ENCODE measurements around the gene GPR3.

Gene GPR3

DNA sequence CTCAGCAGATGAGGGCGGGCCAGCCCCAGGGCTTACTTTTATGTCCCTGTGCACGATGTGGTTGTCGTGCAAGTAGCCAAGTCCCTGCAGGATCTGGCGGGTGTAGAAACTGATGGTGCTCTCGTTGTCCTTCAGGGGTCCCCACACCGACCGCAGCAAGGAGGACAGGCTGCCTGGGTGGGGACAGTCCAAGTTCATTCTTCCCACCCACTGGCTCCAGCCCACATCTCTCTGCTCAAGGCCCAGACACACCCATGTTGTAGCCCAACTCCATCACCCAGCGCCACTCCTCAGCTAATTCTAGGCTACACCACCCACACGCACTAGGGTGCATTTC, 32.6 kb upstream of the GPR3 start:
- no peak for DNase-seq

DNA sequence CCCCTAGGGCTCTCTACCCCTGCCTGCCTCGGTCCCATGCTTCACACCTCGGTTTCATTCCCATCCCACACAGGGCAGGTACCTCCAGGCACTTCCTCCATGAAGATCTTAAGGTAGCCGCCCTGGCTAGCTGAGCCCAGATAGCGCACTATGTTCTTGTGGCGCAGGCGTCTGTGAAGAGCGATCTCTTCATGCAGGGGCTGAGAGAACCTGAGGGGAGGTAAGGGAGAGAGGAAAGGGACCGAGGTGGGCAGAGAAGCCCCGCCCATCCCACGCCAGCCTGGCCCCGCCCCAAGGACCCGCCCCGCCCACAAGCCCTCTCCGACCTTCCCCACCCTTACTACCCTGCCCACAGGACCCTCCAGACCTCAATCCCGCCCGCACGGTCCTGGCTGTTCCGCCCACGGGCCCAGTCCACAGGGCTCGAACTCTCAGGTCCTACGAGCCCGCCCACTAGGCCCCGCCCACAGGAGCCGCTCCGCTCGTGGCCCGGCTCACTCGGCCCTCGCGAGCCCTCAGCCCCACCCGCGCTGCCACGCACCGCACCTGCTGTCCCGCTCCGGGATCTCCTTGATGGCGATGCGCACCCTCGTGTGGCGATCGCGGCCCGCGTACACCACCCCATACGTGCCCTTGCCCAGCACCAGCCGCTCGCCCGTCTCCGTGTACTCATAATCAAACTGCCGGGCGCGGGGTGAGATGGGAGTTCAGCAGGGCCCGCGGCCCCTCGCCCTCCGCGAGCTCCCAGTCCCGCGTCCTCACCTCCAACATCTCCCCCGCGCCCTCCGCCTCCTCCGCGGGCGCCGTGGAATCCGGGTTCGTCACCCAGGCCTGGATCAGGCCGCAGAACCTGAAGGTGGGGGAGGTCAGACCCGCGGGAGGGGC, 32.0 kb upstream of the GPR3 start:
- DNase-seq: no peak

DNA sequence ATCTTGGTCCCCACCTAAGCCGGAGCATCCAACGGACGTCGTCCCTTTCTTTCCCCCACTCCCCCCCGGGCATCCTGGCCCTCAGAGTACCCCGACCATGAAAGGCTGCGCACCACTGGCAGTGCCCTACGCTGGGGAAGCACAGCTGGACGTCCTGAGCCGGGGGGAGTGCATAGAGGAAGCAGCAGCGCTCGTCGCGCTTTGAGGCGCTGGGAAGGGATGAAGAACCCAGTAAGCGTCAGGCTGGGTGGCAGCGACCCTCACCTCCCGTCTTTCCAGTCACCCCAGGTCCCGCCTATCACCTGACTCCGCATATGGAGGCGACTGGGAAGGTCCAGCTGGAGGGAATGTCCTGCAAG, 31.4 kb upstream of the GPR3 start:
- no peak for DNase-seq

DNA sequence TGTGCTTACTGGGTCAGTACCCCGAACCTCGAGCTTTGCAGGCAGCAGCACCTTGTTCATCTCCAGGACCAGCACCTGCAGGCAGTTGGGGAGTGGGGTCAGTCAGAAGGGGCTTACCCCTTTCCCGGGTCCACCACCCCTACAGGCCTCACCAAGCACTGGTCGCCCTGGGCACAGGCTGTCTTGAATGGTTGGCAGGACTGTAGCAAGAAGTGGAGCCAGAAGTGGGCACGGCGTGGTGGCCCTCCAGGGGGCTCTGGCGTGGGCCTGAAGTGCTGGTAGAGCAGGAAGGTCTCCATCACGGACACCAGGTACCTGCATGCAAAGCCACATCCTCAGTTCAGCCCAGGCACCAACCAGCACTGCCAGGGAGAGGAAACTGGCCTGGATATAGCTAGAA, 30.9 kb upstream of the GPR3 start:
- DNase-seq: no peak

DNA sequence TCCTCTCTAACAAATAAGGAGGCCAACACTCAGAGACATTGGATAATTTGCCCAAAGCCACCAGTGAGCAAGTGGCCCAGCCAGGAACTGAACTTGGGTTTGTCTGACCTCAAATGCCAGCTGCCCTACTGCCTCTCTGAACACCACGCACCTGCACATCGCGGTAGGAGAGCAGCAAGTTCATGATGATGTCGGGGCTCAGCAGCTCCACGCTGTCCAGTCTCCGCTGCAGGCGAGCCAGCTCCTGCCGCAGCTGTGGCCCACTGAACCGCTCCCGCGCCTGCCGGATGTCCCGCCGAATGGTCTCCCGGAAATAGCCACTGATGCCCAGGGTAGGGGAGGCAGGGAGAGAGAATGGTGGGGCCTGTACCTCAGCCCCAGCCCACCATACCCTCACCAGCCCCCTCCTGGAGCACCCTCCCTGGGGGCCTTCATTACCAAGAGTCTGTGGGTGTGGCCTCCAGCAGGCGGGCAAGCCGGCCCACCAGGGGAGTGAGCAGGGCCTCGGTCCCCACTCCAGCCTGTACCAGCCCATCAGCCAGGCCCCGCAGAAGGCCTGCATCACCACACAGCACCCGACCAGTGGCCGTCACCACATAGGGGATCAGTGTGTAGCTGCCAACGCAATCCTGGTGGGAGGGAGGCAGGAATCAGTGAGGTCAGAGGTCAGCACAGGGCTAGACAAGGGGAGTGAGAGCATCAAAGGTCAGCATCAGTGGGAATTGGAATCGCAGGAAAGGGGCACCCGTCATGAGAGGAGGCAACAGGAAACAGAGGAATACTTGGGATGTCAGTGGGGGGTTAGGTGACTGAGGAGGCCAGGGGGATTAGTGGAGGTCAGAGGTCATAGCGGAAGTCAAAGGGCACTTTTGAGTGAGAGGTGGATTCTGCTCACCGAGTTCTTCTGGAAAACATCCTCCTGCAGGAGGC, 28.4 kb upstream of the GPR3 start:
- DNase-seq: no peak

DNA sequence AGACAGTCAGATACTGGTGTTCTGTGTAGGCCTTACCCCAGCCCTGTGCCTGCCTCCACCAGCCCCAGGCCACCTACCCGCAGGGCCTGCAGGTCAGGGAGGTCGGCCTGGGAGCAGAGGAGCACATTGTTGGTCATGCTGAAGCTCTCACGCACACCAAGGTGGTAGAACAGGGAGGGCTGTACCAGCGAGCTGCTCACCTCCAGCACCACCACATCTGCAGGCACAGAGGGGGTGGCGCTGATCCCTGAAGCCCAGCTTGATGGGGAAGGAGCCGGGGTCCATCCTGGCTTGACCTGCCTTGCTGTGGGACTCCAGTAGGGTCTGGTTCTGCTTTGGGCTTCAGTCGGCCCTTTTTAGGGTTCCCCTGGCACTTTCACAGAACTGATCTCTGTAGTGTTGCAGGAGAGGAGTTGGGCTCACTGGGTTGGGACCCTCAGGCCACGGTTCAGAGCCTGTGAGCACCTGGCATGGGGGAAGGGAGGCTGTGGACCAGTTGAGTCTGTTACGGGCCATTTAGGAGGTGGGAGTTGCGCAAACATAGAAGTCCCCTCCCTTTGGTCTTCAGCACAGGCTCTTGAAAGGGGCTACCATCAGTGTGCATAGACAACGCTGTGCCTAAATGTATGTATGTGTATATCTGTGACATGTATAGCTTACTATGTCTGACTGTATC, 27.6 kb upstream of the GPR3 start:
- DNase-seq: no peak

DNA sequence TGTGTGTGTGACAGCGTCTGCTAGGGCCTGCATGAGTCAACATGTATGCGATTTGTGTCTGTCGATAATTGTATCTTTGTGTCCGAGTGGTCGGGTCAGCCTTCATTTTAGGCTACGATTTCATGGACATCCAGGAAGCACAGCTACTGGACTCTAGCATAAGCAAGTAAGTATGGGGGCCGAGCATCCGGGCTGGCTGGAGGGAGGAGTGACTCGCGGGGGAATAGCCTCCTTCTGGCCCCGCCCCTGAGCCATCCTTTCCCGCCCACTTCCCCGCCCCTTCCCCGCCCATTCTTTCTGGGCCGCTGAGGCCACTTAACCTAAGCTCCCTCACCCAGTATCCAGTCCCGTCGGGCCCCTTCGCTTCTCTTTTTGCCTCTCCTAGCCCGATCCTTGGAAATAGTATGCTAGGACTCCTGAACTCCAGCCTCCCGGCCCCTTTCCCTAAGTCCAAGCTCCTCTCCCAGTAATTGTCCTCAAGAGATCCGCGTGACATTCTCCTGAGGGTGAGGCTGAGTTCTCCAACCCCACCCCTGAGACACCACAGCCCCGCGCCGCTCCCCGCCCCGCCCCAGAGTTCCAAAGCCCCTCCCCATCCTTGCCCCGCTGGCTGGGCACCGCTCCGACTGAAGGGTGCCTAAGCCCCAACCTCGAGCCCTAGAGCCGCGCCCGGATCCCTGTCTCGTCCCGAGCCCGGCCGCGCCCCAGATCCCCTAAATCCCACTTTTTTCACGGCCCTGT, 26.9 kb upstream of the GPR3 start:
- peak; percentile 94 for DNase-seq

DNA sequence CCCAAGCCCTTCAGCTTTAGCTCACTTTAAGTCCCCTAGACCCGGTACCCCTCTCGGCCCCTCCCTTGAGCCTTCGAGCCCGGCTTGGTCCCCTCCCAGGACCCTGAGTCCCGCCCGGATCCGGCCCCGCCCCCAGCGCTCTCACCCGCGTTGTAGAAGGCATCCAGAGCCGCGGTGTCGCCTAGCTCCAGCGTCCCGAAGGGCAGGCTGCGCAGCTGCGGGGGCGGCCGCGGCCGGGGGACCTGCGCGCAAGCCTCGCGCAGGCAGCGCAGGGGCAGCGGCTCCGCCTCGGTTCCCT, 26.4 kb upstream of the GPR3 start:
- DNase-seq: peak; percentile 88

DNA sequence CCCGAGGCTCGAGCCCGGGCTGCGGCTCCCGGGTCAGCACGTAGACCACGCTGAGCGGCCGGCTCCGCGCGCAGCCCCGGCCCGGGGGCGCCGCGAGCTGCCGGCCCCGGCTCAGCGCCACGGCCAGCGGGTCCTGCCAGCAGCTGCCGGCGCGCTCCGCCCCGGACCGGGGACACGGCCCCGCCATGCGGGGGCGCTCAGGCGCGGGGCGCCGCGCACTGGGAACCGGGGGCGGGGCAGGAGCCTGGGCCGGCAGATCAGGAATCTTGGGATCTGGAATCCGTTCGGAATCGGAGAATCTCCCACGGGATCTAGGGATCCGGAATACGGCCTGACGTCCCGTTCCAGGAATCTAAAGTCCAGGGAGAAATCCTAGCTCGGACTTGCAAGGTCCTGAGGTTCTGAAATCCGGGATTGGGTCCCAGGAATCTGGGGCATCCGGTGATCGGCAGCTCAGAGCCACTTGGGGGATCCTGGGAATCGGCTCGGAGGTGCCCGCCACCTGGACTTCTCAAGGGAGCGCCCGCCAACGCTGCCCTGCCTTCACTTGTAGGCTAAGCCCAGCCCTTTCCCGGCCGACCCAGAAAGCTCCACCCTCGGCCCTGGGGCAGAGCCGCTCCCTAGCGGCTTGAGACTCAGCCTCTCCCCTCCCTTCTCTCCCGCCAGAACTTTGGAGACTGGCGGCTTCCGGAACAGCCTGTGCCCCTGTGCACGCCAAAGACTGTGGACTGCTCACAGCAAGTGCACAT, 25.8 kb upstream of the GPR3 start, which contains the start of gene MAP3K6:
Gene MAP3K6 (minus strand): TSS at position 551 of the 749 bp plus-strand sequence. CDS start 364 bp downstream, at position 187.
- peak; percentile 83 for DNase-seq

DNA sequence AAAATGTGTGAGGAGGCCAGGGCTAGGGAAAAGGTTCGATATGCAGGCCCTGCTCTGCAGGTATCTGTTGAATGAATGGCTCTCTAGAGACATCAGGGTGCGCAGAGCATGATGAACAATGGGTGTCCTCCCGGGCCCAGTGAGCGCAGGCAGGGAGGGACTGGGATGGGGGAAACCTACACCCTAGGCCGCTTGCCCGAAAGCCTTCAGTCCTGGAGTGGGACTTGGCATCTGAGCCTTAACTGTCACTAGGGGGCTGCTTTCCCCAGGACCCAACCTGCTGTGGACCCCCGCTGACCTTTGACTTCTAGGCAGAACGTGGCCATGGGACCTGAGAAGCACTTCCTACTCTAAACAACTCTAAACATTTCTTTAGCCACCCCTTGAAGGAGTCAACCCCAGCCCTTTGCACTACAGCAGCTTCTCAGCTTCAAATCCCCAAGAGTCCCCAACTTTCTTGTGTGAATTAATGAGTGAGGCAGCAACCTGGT, 25.2 kb upstream of the GPR3 start:
- no peak for DNase-seq

DNA sequence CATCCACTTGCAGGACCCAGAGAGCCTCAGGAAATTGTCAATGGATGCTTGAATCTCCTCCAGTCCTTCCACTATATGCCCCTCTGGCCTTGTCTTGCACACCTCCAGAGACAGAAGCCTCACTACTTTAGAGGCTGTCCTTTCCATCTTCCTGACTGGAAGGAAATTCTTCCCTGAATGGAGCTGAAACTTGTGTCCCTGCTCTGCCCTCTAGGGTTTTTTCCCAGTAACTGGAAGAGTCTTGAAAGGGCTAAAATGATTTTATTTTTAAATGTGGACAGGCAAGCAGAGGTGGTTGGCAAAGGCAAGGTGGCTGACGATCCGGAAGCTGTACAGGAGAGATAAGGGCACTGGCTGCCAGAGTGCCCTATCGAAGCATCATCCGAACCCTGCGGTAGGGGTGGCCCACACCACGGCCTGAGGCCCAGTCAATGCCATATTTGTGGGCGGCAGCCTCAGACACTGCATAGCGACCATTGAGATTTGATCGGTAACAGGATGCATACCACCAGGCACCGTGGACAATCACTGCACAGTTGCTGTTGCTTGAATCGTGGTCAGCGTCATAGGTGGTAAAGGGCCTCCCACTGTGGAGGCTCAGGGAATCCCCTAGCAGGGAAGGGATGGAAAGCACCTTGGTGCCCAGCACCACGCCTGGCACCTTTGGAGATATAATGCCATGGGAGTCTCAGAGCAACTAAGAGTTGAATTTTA, 23.4 kb upstream of the GPR3 start:
- DNase-seq: no peak

DNA sequence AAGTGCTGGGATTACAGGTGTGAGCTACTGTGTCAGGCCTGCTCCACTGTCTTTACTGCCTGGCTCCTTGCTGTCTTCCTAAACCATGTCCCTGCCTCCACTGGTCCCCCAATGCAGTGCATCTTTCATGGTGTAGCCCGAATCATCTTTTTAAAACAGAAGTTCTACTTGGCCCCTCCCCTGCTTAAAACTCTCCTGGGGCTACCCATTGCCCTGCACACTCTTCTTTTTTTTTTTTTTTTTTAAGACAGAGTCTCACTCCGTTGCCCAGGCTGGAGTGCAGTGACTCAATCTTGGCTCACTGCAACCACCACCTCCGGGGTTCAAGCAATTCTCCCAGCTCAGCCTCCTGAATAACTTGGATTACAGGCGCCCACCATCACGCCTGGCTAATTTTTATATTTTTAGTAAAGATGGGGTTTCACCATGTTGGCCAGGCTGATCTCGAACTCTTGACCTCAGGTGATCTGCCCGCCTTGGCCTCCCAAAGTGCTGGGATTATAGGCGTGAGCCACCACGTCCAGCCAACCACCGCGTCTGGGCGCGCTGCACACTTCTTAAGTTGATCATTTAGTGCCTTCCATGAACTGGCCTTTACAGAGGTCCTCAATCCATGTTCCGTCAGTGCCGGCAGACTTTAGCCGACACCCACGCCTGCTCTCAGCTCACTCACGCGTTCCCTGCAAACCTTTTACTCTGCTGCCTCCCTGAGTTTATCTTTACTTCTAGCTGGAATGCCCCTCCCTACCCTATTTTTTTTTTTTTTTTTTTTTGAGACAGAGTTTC, 20.2 kb upstream of the GPR3 start:
- no peak for DNase-seq

DNA sequence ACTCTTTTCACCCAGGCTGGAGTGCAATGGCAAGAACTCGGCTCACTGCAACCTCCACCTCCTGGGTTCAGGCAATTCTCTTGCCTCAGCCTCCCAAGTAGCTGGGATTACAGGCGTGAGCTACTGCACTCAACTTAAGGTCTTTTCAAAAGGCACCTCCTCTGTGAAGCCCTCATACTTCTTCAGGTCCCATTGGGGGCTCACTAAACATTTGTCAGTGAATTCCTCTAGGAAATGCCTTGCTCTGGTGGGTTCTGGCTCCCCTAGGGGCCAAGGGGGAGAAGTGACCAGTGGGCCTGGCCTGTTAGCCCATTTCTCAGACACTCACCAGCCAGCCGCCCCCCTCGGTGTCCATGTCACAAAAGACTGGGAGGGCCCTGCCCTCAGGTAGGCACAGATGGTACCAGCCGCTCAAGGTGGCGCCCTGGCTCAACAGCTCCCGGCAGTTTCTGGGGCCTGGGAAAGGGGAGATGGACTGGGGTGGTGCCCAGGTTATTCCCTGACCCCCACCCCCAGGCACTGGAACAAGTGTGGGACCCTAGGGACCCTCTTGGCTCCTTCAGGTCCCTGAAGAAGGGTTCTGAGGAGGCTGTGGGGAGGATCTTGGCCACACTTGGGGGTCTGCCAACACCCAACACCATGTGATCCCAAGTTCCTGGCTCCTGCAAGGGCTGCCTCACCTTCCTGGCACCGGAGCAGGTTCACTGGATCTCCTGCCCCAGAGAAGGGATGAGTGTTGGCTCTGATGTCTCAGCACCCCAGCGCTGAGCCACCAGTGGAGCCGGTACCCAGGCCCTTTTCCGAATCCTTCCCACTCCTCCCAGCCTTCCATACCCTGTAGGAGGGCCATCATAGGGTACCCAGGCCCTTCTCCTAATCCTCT, 19.4 kb upstream of the GPR3 start:
- DNase-seq: no peak

DNA sequence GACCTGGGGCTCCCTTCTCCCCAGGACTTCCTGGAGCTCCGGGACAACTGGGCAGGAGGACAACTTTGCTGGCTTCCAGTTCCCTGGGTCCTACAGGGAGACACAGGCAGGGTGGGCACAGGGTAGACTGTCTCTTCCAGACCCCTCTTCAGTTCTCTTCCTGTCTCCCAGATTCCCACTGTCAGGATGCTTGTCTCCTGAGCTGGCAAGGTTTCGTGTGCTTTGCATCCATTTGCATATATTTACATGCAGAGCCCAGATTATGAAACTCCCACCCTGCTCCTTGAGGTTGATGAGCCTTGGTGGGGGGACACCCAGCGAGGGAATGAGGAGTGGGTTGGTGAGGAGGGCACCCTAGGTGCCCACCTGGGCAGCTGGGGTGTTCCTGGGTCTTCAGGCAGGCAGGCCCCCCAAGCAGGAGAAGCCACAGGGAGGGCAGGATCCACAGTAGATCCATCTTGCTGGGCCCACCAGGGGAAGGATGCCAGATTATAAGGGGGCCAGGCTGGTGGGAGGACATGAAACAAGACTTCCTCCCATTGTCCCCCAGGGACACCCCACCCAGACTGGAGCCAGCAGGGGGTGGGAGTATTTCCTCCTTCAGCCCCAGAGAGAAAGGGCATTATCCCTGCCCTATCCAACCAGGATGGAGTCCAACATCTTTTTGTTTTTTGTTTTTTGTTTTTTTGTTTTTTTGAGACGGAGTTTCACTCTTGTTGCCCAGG, 17.9 kb upstream of the GPR3 start, which contains the start of gene FCN3:
Gene FCN3 (minus strand): TSS at position 463 of the 725 bp plus-strand sequence. CDS start 6 bp downstream, at position 457.
- DNase-seq: no peak

DNA sequence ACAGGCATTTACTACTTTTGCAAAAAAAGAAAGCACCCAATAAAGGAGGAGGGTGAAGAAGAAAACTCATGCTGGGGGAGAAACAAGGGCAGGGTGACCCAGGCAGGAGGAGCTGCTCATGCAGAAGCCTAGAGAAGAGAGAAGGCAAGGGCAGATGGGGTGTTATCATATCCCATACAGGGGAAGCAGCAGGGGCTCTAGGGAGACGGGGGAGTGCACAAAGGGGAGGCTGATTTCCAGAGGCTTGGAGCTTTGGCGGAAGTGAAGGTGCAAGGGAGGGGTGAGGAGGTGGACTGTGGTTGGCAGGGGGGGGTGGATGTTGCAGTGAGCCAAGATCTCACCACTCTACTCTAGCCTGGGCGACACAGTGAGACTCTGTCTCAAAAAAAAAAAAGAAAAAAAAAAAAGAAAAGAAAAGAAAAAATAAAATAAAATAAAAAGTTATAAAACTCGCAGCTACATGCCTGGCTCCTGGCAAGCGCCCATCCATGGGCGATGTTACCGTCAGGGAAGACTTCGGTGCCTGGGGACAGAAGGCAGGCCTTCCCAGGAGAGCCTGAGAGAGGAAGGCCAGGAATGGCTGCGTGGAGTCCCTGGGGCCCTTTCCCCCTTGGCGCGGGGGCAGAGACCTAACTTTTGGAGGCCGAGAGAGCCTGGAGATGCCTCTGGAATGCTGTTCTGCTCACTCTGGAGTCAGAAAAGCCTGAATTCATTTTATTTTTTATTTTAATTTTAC, 14.5 kb upstream of the GPR3 start:
- no peak for DNase-seq

DNA sequence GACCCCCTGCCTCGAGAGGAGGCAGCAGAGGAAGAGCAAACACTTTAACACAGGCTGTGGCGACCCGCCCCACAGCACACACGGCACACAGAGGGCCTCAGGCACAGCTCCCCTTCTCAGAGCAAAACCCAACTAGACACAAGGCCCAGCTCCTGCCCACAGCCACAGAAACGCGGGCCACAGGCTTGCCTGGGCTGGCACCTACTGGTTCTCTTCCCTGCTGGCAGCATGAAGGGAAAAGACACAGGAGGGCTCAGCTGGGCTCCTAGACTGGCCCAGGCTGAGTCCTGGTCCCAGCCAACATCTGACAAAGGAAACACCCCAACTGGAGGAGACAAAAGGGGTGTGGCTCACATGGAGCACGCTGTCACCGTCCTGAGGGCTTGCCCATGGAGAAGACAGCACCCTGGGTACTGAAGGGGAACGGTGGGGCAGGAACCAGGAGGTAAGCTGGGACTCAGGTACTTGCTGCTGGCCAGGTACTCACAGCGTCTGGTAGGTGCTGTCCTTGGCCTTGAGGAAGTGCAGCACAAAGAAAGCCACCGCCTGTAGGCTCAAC, 12.8 kb upstream of the GPR3 start:
- DNase-seq: no peak

DNA sequence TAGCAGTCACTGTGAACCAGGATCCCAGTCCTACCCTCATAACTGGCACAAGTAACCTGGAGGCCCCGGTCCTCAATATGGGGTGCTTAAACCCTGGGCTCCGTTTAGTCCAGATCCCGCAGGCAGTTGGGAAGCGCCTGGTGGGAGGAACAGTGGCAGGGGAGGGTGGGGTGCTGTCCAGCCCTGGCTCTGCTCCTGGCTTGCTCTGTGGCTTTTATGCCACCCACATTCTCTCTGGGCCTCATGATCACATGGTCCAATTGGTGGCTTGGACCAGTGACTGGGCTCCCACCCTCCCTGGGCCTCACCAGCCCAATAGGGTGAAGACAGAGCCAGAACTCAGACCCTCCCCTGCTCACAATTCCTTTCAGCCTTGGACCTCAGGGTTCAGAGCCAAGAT, 12.2 kb upstream of the GPR3 start:
- DNase-seq: no peak

Measured in right forelimb (tissue), 1 donor.